Stimulated activated CD8-positive, alpha-beta memory T cell treated with anti-CD3 and anti-CD28 coated beads, Interleukin-4, amount 100 ng/mL, for 1 hour (primary cell): ENCODE results near the gene TBL3.
A peak's percentile ranks its signal among the peaks of the same experiment; 100 is the strongest.

Experiments used
- DNase-seq, 2 donors: peaks; one replicate each; pipeline ENCODE4 v3.0.0-alpha.2; 2020; ENCODE audit warnings: low read depth in 2 of 2, low spot score in 1 of 2

TBL3 gene

GRCh38 chr16:1981398-1981836 lies 9.6 kb downstream of the TBL3 start, which contains the start of gene NOXO1:
Gene NOXO1 (minus strand): TSS chr16:1981469. CDS start chr16:1981179, 290 bp downstream.
- DNase-seq, result no peak

DNA sequence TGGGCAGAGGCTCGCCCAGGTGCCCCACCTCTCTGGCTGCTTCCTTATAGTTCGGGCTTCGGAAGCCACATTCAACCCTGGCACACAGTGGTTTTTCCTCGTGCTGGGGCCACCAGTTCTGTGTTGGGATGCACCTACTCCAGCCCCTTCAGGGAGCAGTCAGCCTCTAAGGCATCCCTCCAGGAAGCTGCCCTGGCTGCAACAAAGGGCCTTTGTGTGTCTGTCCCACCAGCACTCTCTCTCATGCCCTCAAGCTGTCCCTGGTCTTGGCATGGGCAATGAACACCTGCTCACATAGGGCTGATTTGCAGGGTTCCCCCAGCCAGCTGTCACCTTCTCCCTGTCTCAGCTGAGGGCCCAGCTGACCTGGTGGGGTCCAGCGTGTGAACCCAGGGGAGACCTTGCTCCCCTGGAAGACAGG lies 10.2 kb downstream of the TBL3 start:
- no peak for DNase-seq

DNA sequence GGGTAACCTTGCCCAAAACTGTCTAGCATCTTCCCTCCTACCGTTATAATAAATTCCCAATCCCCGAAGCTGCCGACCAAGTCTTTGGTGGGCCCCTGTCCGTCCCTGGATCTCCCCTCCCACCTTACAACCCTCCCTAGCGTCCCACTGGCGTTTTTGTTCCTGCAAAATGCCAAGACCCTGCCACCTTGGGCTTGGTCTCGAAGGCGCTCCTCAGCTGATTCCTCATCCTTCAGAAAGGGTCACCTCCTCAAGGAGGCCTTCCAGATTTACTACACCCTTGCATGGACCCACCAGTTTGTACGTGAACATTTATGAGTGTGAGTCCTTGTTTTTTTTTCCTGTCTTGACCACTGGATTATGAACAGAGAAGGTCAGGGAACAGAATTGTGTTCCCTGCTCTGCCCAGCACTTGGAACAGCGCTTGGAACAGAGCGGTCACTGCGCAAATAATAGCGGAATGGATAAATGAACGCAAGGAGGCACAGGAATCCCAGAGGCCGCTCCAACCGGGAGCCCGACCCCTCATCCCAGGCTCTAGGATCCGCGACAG lies 11.2 kb downstream of the TBL3 start:
- DNase-seq, result no peak

DNA sequence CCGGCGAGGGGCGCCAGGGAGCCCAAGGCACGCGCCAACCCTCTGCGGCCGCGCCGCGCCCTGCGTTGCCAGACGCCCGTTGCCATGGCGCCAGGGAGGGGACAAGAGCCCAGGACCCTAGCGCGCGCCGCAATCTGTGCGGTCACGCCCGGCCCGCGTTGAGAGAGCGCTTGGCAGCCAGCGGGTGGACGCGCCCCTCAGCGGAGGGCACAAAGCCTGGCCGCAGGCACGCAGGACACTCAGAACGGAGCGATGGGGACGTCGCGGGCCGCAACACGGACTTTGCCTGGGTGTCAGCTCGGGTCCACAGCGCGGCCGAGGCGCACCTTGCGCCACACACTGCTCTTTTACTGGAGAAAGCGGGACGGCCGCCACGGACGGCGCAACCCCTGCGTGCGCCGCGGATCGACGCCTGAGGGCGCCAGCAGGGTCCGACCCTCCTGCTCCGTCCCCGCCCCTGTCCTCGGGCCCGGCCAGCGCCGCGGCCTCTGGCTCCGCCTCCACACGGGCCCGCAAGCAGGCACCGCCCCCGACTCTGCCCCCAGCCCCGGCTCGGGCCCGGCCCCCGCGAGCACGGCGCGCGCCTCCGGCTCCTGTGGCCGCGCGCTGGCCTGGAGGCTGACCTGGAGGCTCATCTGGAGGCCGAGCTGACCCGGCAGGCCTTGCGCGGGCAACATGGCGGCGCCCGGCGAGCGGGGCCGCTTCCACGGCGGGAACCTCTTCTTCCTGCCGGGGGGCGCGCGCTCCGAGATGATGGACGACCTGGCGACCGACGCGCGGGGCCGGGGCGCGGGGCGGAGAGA lies 11.9 kb downstream of the TBL3 start, which contains the start of gene GFER:
GFER (plus strand) TSS at position 650 of the 803 bp plus-strand sequence; CDS start at position 676, 26 bp downstream.
- no peak for DNase-seq

- DNase-seq, result no peak
Observed at GRCh38 chr16:1984347-1985225, 12.7 kb downstream of the TBL3 start.

DNA sequence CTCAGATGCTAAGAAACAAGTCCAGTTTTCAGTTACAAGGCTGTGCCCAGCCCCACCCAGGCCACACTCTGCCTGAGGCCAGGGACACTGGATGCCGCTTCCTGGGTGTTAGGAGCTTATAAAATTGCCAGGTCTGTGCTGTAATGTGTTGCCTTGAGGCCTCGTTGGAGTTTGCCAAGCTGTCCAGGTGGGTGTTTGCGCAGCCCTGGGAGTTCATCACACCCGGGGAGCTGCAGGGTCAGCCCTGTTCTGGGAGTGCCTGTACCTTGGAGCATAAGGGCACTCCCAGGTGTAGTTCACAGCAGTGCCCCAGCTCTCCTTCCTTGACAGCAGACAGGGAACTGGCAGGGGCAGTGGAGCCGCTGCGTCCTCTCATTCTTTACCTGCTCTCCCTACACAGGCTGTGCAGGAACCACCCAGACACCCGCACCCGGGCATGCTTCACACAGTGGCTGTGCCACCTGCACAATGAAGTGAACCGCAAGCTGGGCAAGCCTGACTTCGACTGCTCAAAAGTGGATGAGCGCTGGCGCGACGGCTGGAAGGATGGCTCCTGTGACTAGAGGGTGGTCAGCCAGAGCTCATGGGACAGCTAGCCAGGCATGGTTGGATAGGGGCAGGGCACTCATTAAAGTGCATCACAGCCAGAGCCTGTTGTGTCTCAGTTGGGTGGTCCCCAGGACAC lies 13.8 kb downstream of the TBL3 start:
- no peak for DNase-seq

DNA sequence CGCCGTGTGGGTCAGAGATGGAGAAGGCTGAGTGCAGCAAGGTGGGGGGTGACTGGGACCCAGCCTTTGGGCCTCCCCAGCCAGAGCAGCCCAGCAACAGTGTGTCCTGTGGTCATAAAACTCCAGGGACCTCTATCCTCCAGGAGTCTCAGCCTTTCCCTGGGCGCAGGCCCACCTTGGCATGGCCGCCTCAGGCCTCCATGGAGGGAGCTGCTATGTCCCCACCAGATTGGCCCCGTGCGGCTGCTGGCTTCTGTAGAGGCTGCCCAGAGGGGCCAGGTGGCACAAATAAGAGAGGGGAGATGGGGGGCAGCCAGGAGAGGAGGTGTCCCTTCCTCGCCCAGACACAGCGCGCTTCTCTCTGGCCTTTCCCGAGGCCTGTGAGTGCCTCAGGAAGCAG lies 15.3 kb downstream of the TBL3 start:
- no peak for DNase-seq

DNA sequence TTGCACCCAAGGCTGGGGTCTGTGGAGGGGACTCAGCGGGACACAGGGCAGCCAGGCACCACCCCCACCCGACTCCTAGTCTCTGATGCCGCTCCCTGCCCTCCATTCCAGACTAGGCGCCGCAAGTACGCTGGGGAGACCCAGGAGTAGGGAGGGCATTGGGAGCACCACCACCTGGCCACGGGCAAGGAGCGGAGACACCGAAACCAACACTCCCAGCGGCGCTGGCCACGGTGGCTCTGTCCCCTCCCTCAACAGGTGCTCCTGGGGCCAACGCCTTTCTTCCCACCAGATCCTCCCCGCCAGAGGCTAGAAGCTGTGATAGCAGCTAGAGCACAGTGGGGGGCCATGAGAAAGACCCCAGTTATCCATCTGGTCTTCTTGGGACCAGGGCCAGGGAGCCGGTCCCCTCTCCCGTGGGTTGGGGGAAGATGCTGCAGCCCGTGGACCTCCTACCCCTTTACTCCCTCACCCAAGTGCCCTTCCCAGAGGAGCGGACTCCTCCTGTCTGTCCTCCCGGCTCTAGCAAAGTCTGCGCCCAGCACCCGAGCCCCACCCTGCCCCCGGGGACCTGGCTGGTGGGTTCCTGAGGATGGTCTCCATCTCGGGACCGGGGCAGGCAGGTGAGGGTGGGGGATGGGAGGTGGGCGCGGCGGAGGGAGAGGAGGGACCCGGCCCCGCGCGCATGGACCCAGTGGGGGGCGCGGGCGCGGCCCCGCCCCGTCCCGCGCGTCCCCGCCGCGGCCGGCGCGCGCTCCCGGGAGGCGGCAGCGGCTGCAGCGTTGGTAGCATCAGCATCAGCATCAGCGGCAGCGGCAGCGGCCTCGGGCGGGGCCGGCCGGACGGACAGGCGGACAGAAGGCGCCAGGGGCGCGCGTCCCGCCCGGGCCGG lies 17.6 kb downstream of the TBL3 start, which contains the start of gene SYNGR3:
SYNGR3 (plus strand) TSS at position 762 of the 892 bp plus-strand sequence. CDS start 133 bp downstream, outside the sequence.
- DNase-seq, result no peak

- DNase-seq, result no peak
Observed at GRCh38 chr16:1990101-1990350, 18.2 kb downstream of the TBL3 start.

DNA sequence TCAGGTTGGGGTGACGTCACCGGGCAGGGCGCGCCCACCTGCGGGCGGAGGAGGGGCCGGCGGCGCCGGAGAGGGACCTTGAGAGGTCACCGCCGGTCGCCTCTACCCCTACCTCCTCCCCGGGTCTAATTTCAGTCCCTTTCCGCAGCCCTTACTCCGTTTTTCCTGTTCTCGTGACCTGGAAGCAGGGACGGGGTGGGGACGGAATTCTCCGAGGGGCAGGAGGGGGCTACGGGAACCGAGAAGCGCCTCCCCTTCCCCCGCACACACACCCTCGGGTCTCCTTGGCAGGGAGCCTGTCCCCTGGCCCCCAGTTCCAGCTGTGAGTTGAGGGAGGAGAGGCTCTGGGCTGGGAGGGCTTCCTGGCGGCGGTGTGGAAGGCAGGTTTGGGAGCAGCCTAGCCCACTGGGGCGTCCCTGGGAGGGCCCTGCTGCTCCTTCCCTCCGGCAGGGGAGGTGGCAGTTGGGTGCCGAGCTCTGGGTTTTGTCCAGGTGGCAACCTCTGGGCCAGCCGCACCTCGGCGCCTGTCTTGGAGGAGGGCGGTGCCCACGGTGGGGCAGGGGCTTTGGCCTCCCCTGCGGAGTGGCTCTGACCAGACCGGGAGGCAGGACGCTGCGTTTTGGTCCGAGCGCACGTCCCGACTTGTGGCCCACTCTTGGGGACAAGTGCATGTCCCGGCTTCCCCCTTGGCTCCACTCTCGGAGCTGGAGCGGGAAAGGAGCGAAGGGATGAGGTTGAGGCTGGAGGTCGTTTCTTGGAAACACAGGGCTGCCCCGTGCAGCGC lies 18.7 kb downstream of the TBL3 start:
- DNase-seq, result no peak

DNA sequence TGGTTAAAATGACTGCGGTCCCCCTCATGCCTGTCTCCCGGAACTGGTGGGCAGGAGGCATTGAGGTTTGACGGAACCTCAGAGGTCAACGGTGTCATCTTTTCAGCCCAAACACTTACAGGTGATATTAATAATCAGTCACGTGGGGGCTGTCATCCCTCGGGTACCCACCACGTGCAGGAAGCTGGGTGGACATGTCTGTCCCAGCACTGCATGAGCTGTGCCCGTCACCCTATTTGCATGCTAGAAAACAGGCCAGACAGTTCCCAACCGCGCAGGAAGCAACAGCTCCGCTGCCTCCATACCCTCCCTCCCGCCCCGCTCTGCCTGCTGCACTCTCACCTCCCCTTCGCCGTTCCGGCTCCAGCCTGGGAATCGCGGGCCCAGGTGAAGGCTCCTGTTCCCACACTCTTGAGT lies 19.3 kb downstream of the TBL3 start:
- no peak for DNase-seq

GRCh38 chr16:1991588-1991947 lies 19.7 kb downstream of the TBL3 start:
- DNase-seq, result no peak

DNA sequence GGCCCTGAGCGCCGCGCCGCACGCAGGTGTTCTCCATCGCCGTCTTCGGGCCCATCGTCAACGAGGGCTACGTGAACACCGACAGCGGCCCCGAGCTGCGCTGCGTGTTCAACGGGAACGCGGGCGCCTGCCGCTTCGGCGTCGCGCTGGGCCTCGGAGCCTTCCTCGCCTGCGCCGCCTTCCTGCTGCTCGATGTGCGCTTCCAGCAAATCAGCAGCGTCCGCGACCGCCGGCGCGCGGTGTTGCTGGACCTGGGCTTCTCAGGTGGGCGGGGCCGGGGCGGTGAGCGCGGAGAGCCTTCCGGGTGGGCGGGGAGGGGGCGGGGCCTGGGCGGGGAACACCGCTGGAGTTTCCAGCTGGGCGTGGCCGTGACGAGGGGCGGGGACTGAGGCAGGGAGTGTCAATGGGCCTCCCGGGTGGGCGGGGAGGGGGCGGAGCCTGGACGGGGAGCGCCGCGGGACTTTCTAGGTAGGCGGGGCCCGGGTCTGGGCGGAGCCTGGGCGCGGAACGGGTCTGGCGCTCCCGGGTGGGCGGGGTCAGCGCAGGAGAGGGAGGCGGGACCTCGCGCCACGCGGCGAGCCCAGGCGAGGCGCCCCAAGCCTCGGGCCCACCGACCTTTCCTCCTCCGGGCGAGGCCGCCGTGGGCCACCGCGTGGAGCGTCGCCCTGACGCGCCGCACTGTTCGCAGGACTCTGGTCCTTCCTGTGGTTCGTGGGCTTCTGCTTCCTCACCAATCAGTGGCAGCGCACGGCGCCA lies 20.3 kb downstream of the TBL3 start:
- DNase-seq, result peak; percentile 95 to 98

GRCh38 chr16:1992704-1993317 lies 21.0 kb downstream of the TBL3 start:
- no peak for DNase-seq

- DNase-seq, result no peak
Observed at GRCh38 chr16:1993731-1994131, 21.9 kb downstream of the TBL3 start.

GRCh38 chr16:1997494-1998359 lies 25.9 kb downstream of the TBL3 start:
- no peak for DNase-seq

DNA sequence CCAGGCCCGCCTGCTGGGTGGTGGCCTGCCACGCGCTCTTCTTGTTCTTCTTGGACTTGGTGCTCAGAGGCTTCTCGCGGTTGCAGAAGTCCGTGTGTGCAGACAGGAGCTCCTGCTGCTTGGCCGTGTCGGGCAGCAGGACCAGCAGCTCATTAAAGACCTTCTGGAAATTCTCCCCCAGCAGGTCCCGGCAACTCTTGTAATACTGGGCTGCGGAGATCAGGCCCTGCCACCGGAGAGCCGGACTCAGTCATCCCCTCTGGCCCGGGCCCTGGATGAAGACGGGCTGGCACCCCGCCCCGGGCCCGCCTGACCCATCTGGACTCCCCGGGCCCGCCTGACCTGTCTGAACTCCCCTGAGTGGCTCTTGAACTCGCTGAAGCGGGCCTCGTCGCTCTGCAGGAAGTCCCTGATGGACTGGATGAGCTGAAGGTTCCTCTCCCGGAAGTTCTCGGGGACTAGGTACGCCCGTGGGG lies 26.5 kb downstream of the TBL3 start:
- DNase-seq, result no peak
